ENCODE data around the gene CTAG1B.
"Not testable (repeated sequence)": the region's sequence is repeated elsewhere in the genome, so short reads cannot be mapped to it uniquely, and the experiment has no call there.

Gene CTAG1B

GRCh38 chrX:154582994-154583393 lies 36.1 kb downstream of the CTAG1B start:
- DNase-seq, result not testable (repeated sequence)

GRCh38 chrX:154575076-154575475 lies 44.0 kb downstream of the CTAG1B start:
- DNase-seq, result not testable (repeated sequence)

- not testable (repeated sequence) for DNase-seq
Observed at GRCh38 chrX:154573061-154573460, 46.0 kb downstream of the CTAG1B start.

GRCh38 chrX:154570361-154570760 lies 48.7 kb downstream of the CTAG1B start:
- DNase-seq, result not testable (repeated sequence)

All from suppressor macrophage (primary cell).